Measurements from ENCODE around the gene NFATC3. TPM values are rescaled to one million over a fixed set of nuclear protein-coding genes. Genes with fewer than 3 reads are reported as not detected.

NFATC3 gene
- total RNA-seq, 4 donors from 2014 or later = 39.5 to 54.5 (median 45.6) TPM

DNA sequence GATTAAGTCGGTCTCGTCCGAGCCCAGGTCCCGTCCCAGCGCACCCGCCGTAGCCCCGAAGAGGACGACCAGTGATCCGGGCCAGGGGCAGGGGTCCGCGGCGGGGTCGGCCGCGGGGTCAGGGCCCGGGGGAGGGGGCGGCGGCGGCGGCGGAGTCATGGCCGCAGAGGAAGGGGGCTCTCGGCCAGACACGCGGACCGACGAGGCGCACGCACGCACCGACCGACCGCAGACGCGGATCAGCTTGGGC, 150.6 kb downstream of the NFATC3 start, which contains the start of gene ESRP2:
Gene ESRP2 (minus strand): TSS at position 241 of the 250 bp plus-strand sequence. CDS start 82 bp downstream, at position 159.
- TF ChIP-seq, protein P1, sequence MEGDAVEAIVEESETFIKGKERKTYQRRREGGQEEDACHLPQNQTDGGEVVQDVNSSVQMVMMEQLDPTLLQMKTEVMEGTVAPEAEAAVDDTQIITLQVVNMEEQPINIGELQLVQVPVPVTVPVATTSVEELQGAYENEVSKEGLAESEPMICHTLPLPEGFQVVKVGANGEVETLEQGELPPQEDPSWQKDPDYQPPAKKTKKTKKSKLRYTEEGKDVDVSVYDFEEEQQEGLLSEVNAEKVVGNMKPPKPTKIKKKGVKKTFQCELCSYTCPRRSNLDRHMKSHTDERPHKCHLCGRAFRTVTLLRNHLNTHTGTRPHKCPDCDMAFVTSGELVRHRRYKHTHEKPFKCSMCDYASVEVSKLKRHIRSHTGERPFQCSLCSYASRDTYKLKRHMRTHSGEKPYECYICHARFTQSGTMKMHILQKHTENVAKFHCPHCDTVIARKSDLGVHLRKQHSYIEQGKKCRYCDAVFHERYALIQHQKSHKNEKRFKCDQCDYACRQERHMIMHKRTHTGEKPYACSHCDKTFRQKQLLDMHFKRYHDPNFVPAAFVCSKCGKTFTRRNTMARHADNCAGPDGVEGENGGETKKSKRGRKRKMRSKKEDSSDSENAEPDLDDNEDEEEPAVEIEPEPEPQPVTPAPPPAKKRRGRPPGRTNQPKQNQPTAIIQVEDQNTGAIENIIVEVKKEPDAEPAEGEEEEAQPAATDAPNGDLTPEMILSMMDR (IDR thresholded peaks at IDR 0.05) = no peak
- ATAC-seq (ENCODE audit: low FRiP score) = no peak
- no peak for DNase-seq (ENCODE audit: low spot score)

GRCh38 chr16:68236137-68236825, 151.1 kb downstream of the NFATC3 start:
- peak; percentile 43 for ATAC-seq (ENCODE audit: low FRiP score)
- no peak for DNase-seq (ENCODE audit: low spot score)
- TF ChIP-seq, protein P1 (IDR thresholded peaks at IDR 0.05) = no peak

GRCh38 chr16:68236826-68237242, 151.7 kb downstream of the NFATC3 start:
- TF ChIP-seq, protein P1 (IDR thresholded peaks at IDR 0.05) = no peak
- no peak for DNase-seq (ENCODE audit: low spot score)
- ATAC-seq (ENCODE audit: low FRiP score) = no peak

DNA sequence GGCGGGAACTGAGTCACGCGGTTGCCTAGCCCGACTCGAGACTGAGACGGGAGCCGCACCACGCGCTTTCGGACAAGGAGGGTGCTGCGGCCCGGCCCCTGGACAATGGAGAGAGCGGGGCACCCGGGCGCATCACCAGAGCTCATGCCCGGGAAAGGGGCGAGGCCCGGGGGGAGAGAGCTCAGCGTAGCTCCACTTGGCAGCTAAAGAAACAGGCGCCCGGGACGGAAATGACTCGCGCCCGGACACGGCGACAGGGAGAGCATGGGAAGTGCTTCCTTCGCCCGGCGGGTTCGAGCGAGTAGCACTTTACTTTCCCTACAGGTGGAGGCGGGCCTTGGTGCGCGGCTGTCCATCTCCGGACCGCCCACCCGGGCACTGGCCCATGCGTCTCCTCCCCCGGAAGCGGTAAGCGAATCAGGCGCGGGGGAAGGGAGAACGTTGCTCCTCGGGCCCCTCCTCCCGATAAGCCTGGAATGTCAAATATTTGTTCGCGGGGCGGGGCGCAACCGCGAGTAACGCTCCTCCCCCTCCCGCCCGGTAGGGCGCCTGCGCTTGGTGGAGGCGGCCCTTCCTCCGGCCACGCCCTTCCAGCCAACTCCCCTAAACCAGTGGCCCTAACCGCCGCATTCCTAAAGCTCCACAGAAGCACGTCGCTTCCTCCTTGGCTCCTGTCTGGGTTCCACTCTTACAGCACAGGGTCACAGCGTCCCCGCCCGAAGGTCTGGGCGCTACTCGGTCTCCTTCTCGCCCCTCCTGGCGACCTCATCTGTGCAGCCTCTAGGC, 152.3 kb downstream of the NFATC3 start:
- TF ChIP-seq, protein P1 (IDR thresholded peaks at IDR 0.05) = no peak
- ATAC-seq (ENCODE audit: low FRiP score) = peak; percentile 85
- DNase-seq (ENCODE audit: low spot score) = peak; percentile 82

DNA sequence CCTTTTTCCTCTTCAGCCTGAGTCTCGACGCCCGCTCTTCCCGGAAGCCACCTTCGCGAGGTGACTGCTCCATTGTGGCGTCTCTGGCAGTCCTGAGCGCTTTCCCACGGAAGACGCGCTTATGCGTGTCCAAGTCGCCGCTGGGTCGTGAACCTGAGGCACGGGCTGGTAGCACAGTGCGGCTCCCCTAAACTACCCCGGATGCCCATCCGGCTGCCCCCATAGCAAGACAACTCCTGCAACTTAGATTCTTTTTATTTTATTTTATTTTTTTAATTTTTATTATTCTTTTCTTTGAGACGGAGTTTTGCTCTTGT, 152.8 kb downstream of the NFATC3 start:
- TF ChIP-seq, protein P1 (IDR thresholded peaks at IDR 0.05) = no peak
- DNase-seq (ENCODE audit: low spot score) (no peak), ATAC-seq (ENCODE audit: low FRiP score) (no peak)

GRCh38 chr16:68242085-68242484, 156.9 kb downstream of the NFATC3 start:
- TF ChIP-seq, protein P1 (IDR thresholded peaks at IDR 0.05) = no peak
- no peak for DNase-seq (ENCODE audit: low spot score)
- no peak for ATAC-seq (ENCODE audit: low FRiP score)

Data from omental fat pad (tissue), 4 donors.